Hematopoietic multipotent progenitor cell treated with erythropoietin and hydrocortisone succinate and interleukin-3 and kit ligand, for 6 days (in vitro differentiated cells): Measurements from ENCODE around the gene CES2.
"Not testable (repeated sequence)": the region's sequence is repeated elsewhere in the genome, so short reads cannot be mapped to it uniquely, and the experiment has no call there.

ENCODE experiments used
- DNase-seq: peaks from one replicate; pipeline ENCODE4 v3.0.0-alpha.2; 2015

CES2 gene

GRCh38 chr16:66958857-66959703, 23.8 kb downstream of the CES2 start:
- no peak for DNase-seq

GRCh38 chr16:66959704-66960161, 24.4 kb downstream of the CES2 start:
- no peak for DNase-seq

- no peak for DNase-seq
Measured at GRCh38 chr16:66960270-66960669, 25.0 kb downstream of the CES2 start.

- DNase-seq: peak; percentile 89
Measured at GRCh38 chr16:66961065-66961744, 25.9 kb downstream of the CES2 start, which contains the start of gene CES3. Gene CES3, plus strand, starts transcription at chr16:66961266. Its CDS starts 42 bp downstream, at chr16:66961308.

- DNase-seq: no peak
Measured at GRCh38 chr16:66961914-66962313, 26.6 kb downstream of the CES2 start.

- no peak for DNase-seq
Measured at GRCh38 chr16:66964049-66964448, 28.7 kb downstream of the CES2 start.

- DNase-seq: no peak
Measured at GRCh38 chr16:66968847-66969246, 33.5 kb downstream of the CES2 start.

- no peak for DNase-seq
Measured at GRCh38 chr16:66970775-66971720, 35.7 kb downstream of the CES2 start.

GRCh38 chr16:66972983-66973382, 37.7 kb downstream of the CES2 start:
- DNase-seq: no peak

- DNase-seq: no peak
Measured at GRCh38 chr16:66973716-66974115, 38.4 kb downstream of the CES2 start.

- not testable (repeated sequence) for DNase-seq
Measured at GRCh38 chr16:66974156-66974931, 39.0 kb downstream of the CES2 start.

- not testable (repeated sequence) for DNase-seq
Measured at GRCh38 chr16:66974932-66975246, 39.6 kb downstream of the CES2 start.

GRCh38 chr16:66975302-66975893, 40.1 kb downstream of the CES2 start:
- no peak for DNase-seq

GRCh38 chr16:66976746-66977145, 41.4 kb downstream of the CES2 start:
- no peak for DNase-seq

GRCh38 chr16:66977341-66978113, 42.2 kb downstream of the CES2 start:
- peak; percentile 93 for DNase-seq

- no peak for DNase-seq
Measured at GRCh38 chr16:66979011-66979717, 43.8 kb downstream of the CES2 start.

GRCh38 chr16:66983033-66983432, 47.7 kb downstream of the CES2 start:
- no peak for DNase-seq

GRCh38 chr16:66984892-66985311, 49.6 kb downstream of the CES2 start:
- no peak for DNase-seq

GRCh38 chr16:66986559-66986958, 51.2 kb downstream of the CES2 start:
- no peak for DNase-seq

- DNase-seq: no peak
Measured at GRCh38 chr16:66988197-66988788, 53.0 kb downstream of the CES2 start, which contains the start of gene CES4A. Gene CES4A, plus strand, starts transcription at chr16:66988589. Its CDS starts 184 bp downstream, at chr16:66988773.
